Measurements from ENCODE around the gene MKRN2OS.

MKRN2OS gene

DNA sequence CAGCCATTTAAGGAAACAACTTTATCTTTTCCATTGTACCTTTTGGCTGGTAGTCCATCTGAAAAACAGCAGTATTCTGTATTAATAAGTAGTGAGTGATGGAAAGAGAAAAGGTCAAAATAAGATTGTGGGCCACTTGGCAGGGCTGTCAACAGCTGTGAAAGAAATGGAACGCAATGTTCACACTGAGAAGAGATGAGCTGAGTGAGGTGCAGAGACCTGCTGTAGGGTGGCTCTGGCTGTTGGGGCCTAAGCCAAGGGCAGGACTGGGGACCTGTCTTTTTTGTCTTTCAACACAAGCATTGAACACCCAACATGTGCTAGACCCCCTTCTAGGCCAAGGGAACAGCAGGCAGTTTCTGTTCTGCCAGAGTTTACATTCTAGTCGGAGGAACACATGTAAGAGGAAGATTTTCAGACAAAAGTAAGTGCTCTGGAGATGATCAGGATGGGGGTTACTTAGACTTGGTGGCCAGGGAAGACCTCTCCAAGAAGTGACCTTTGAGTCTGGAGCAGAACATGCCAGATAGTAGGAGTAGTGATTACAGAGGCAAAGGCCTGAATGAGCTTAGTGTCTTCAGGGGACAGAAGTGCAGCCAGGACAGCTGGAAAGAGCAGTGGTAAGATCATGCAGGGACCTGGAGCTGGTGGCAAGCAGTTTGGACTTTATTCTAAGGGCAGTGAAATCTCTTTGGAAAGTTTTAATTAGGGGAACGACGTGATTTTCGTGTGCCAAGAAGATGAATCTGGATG, 31.4 kb downstream of the MKRN2OS start:
- no peak for DNase-seq (ENCODE audit: low spot score)

DNA sequence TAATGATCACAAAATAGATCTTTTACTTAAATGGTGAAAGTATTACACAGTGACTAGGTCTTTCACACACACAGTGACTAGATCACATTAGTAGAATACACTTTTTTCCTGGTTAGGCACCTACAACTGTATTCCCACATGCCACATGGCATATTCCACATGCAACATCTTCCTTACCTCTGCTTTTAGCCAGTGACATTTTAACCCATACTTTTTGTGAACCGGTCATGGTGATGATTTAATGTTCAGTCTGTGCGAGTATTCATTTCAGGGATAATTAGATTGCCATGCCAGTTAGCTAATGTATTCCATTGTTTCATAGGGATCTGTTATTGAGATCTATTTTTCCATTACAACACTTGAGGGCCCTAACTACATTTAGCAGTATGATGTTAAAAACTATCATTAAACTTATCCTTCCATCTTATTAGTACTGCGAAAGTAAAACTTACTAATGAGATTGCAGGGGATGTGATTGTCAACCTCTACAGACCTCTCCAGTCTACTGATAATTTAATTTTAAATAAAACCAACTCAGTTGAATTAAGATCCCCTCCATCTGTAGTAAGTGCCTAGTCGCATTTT, 32.7 kb downstream of the MKRN2OS start:
- DNase-seq (ENCODE audit: low spot score), result no peak

DNA sequence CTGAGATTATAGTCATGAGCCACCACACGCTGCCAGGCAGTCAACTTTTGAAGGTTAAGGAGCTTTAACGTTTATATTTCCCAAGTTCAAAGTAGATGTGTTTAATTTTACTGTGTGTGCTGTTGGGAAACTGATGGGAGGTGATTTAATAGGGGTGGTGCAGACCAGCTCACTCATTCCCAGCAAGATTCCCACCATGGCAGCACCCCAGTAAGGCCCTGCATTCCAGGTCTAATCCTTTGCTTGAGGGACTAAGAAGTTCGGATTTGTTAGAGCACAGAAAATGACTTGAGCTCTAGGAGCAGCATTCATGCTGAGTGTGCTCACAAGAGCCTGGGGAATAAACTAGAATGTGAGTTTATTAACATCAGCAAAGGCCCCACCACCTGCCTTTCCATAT, 35.8 kb downstream of the MKRN2OS start:
- no peak for DNase-seq (ENCODE audit: low spot score)

DNA sequence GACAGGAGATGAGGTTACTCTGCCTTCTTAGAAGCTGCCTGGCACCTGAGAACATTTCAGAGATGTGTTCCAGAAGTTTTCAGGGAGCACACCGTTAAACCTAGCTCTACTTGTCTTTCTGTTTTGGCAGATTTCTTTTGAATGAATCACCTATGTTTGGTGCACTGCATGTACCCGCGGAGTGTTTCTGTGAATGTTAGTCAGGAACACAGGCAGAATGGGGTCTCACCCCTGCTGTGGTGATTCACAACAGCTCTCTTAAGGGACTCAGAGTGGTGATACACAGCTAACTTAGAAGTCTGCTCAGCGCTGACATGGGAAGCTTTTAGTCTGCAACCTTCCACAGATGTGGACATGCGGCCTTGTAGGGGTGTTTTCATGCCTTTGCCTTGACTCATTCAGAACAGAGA, 37.0 kb downstream of the MKRN2OS start:
- no peak for DNase-seq (ENCODE audit: low spot score)

DNA sequence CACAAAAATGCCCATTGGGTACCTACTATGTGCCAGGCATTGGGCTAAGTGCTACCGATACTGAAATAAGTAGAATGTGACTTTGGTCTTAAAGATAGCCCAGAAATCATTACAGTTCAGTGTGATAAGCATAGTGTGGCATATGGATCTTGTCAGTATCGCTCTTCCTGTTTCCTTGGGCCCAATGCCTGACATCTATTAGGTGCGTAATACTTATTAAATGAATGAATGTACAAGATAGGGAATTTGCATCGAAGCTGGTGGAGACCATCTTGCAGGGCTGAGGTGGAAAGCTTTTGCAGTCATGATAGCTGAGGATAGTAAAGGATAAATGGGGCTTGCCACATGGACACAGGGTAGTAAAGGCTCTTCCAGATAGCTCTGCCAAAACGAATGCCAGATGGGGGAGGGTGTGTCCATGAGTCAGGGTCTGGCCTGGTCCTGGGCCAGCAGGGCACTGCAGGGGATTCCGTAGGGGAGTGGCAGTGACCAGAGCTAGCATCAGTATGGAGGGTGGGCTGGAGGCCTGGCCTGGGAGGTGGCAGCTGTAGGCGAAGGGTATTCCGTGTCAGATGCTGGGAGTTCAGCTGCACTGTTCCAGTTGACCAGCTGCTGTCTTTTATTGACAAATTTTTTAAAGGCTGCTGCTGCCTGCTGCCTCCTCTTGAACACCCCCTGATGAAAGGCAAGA, 37.6 kb downstream of the MKRN2OS start:
- DNase-seq (ENCODE audit: low spot score), result no peak

DNA sequence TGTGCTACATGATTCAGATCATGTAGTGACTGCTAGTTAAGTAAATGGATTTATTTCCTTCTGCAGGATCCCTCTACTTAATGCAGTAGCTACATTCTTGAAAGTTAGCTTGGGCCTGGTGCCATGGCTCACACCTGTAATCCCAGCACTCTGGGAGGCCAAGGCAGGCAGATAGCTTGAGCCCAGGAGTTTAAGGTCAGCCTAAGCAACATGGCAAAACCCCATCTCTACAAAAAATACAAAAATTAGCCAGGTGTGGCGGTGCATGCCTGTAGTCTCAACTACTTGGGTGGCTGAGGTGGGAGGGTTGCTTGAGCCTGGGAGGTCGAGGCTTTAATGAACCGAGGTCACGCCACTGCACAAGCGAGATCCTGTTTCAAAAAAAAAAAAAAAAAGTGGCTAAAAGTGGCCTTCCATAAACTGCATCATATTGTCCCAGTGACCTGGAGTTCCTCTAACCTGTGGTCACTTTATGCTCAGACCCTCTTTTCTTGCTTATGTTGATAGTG, 39.0 kb downstream of the MKRN2OS start:
- DNase-seq (ENCODE audit: low spot score), result no peak

DNA sequence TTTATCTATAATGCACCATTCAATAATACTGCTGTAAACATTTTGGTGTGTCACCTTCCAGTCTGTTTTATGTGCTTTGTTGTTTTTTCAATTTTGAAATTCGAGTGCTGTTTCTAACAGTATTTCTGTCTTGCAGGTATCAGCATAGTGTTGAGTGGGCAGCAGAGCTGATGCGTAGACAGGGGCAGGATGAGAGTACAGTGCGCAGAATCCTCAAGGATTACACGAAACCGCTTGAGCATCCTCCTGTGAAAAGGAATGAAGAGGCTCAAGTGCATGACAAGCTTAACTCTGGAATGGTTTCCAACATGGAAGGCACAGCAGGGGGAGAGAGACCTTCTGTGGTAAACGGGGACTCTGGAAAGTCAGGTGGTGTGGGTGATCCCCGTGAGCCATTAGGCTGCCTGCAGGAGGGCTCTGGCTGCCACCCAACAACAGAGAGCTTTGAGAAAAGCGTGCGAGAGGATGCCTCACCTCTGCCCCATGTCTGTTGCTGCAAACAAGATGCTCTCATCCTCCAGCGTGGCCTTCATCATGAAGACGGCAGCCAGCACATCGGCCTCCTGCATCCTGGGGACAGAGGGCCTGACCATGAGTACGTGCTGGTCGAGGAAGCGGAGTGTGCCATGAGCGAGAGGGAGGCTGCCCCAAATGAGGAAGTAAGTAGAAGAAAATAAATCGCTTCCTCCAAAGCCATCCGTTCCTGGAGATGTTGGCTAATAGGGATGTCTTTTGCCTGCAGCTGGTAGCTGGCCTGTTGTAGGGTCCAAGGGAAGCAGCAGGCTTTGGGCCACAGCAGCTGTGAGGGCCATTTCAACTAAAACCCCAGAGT, 42.0 kb downstream of the MKRN2OS start:
- DNase-seq (ENCODE audit: low spot score), result no peak

DNA sequence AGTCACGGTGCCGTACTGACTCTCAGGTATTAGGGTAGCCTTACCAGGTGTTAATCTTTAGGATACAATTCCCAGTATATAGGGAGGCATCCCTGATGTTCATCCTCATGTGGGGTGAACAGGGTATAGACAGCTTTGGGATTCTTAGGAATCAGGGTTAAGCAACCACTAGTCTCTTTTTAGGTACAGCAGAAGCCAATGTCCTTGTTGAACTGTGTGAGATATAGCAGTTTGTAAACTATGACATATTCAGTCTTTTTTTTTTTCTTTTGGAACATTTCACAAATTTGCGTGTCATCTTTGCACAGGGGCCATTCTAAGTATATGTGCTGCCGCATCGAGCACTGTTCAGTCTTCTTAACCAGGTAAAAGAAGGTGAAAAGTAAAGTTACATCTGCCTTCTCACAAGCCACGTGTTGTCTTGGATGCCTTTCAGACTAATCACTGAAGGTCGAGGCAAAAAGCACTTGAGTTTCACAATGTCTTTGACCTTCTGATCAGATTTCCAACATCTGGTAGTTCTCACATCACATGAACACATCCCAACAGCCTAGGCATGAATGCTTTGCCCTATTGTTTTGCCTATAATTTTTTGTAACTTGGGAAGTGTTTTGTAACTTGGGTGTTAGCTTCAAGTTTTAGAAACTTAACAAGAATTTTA, 43.8 kb downstream of the MKRN2OS start:
- DNase-seq (ENCODE audit: low spot score), result no peak

DNA sequence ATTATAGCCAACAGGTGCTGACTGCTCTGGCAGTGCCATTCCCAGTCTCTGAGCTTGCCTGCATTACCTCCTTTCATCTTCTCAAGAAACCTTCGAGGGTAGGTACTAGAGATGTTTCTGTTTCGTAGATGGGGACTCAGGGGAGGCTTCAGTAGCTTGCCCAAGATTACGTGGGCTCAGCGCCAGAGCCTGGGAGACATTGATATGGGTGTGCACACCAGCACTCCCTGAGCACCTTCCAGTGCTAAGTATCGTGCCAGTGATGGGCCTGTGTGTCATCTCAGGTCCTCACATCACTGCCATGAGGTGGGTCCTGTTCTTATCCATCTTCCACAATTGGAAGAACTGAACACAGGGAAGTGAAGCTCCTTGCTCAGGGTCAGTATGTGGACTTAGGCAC, 45.8 kb downstream of the MKRN2OS start:
- DNase-seq (ENCODE audit: low spot score), result no peak

DNA sequence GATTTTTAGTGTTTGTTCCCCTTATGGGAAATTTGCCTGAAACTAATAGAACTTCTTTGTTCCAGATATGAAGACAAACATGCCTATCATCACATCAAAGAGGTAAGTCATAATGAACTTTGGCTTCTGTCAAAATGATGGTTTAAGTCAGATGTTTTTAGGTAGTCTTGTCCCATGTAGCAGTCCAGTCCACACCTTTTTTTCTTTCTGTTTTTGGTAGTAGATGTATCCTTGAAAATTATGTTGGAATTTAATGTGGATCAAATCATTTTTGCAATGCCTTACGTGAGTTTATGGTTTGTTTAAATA, 48.9 kb downstream of the MKRN2OS start:
- DNase-seq (ENCODE audit: low spot score), result no peak

DNA sequence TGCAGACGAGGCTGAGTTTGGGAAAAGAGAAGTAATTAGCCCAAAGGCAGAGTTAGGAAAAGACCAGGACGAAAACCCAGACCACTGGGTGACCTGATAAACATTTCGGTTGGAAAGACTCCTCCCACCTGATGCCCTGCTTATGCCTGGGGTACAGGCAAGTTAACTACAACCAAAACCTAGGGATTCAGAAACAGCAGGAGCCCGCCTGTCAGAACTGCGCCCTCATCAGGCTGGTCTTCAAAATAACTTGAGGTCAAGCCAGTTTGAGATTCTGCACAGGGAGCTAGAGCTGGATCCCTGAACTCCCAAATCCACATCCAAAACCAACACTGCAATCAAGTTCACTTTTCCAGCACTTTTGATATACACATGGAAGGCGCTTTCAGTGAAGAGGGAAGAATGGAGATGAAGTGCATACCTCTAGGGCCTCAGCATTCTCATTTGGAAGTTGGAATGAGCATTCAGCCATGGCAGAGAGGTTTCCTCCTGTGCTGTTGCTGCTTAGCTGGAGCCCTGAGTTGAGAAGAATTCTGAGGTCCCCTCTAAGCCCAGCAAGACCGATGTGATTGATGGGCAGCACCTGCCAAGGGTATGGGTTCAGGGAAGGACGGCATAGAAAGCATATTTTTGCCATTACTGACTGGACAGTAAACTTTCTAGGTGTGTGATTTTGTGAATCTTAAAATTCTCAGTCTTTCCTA, 49.4 kb downstream of the MKRN2OS start:
- DNase-seq (ENCODE audit: low spot score), result no peak

DNA sequence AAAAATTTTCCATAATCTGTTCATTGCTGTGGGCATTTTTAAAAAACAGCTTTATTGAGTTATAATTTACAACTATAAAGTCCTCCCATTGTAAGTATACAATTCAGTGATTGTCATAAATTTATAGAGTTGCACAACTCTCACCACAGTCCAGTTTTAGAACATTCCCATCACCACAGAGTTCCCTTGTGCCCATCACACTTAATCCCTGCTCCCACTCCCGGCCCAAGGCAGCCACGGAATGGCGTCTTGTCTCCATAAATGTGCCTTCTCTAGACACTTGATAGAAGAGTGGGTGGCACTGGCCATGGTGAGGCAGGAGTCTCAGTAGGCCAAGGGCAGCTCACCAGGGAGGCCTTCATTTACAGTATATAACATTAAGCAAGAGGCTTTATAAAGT, 54.8 kb downstream of the MKRN2OS start:
- DNase-seq (ENCODE audit: low spot score), result no peak

DNA sequence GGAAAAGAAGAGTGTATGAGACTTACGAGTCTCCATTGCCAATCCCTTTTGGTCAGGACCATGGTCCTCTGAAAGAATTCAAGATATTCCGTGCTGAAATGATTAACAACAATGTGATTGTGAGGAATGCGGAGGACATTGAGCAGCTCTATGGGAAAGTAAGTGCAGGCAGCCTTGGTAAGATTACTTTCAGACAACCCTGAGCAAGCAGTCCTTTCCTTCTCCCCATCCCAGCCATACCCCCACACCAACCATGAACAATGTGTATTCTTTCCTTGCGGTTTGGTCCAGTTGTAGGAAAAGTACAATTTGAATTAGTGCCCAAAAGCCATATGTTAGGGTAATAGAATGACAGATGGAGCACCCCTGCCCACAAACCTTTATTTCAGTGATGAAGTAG, 55.5 kb downstream of the MKRN2OS start:
- DNase-seq (ENCODE audit: low spot score), result no peak

Data from CD4-positive, alpha-beta T cell treated with Interleukin-2 at 100 ng/mL for 4 hours (primary cell).